A673 (cell line): ENCODE results near the gene TMEM165.

Source experiments
- EZH2 ChIP-seq: fragments of 200-600 bp; sonication (generic); IDR thresholded peaks from 2 replicates; pipeline ENCODE4 v1.6.1; 2017; ENCODE audit warnings: borderline replicate concordance, low read depth, mild to moderate bottlenecking, mixed read lengths, antibody characterized with exemption, low read length; ENCODE audit not compliant: poor library complexity, severe bottlenecking
- TF ChIP-seq, protein P1 (sequence below): fragments of 300-800, 200-600 bp; sonication (generic); conservative IDR thresholded peaks from 2 replicates; pipeline ENCODE4 v1.5.1; 2017; ENCODE audit warnings: low read depth, mild to moderate bottlenecking, antibody characterized with exemption, low read length, moderate library complexity, mixed read lengths

DNA sequence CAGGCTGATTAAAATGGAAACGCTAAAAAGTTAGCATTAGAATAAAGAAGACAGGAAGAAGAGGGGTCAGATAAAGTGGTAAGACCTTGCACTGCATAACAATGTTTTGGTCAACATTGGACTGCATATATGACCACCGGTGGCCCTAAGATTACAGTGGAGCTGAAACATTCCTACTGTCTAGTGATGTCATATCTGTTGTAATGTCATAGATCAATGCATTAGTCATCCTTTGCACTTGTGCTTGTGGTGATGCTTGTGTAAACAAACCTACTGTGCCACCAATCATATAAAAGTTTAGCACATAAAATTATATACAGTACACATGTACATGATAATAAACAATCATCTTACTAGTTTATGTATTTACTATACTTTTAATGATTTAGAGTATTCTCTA, 73.0 kb downstream of the TMEM165 start:
- TF ChIP-seq, protein P1, sequence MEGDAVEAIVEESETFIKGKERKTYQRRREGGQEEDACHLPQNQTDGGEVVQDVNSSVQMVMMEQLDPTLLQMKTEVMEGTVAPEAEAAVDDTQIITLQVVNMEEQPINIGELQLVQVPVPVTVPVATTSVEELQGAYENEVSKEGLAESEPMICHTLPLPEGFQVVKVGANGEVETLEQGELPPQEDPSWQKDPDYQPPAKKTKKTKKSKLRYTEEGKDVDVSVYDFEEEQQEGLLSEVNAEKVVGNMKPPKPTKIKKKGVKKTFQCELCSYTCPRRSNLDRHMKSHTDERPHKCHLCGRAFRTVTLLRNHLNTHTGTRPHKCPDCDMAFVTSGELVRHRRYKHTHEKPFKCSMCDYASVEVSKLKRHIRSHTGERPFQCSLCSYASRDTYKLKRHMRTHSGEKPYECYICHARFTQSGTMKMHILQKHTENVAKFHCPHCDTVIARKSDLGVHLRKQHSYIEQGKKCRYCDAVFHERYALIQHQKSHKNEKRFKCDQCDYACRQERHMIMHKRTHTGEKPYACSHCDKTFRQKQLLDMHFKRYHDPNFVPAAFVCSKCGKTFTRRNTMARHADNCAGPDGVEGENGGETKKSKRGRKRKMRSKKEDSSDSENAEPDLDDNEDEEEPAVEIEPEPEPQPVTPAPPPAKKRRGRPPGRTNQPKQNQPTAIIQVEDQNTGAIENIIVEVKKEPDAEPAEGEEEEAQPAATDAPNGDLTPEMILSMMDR: no peak
- TF ChIP-seq EZH2: no peak
